Thyroid gland (tissue), 4 donors: ENCODE data around the gene SORCS2. TPM values are rescaled to one million over a fixed set of nuclear protein-coding genes. Genes with fewer than 3 reads are reported as not detected.
"Not testable (repeated sequence)": the region's sequence is repeated elsewhere in the genome, so short reads cannot be mapped to it uniquely, and the experiment has no call there.

Source experiments
- DNase-seq, 2 donors: peaks; one replicate each; pipeline ENCODE4 v3.0.0-alpha.2; 2019
- H3K27ac ChIP-seq, 3 donors: fragments of 200-600 bp; sonication (generic); 1 replicate in 2 of 3; 2 replicates in 1 of 3; pipeline ENCODE4 v1.5.1; 2016 to 2019; ENCODE audit warnings: mild to moderate bottlenecking in 1 of 3, moderate library complexity in 1 of 3
- H3K27me3 ChIP-seq: fragments of 200-600 bp; sonication (generic); one replicate; pipeline ENCODE4 v1.5.1; 2019
- H3K36me3 ChIP-seq, 2 donors: fragments of 200-600 bp; sonication (generic); one replicate each; pipeline ENCODE4 v1.5.1; 2016 to 2019
- H3K4me1 ChIP-seq, 2 donors: fragments of 200-600 bp; sonication (generic); one replicate each; pipeline ENCODE4 v1.5.1; 2017 to 2019
- H3K4me3 ChIP-seq, 3 donors: fragments of 200-600 bp; sonication (generic); replicated peaks in 1 of 3; 1 replicate in 2 of 3; 2 replicates in 1 of 3; pipeline ENCODE4 v1.5.1; 2016; ENCODE audit warnings: mild to moderate bottlenecking in 1 of 3
- H3K9me3 ChIP-seq: fragments of 200-600 bp; sonication (generic); one replicate; pipeline ENCODE4 v1.5.1; 2017
- POLR2A ChIP-seq, 2 donors: fragments of 450-650 bp; IDR thresholded peaks; one replicate each; pipeline ENCODE4 v1.6.1; 2017; ENCODE audit warnings: antibody characterized with exemption in 2 of 2, mild to moderate bottlenecking in 2 of 2, moderate library complexity in 1 of 2
- WGBS, 2 donors: methylation state at CpG; one replicate each; pipeline ENCODE4 v1.1.5; 2017; 5-methylcytosine and 5-hydroxymethylcytosine counted together
- intact Hi-C: fragments of 100-400 bp; cut with DNase I; formaldehyde crosslinking; loops from one replicate; pipeline ENCODE4 v1.15.1; 2023
- total RNA-seq, 4 donors: library from RNA; depleted of rRNA; stranded (reverse); fragments of >200 nt; gene quantifications; one replicate each; pipeline ENCODE4 v1.2.3, GENCODE V29; 2016
- TF ChIP-seq, protein P1 (sequence below), 6 experiments: fragments of 200-600 bp in 3 of 6; fragments of 450-650 bp in 3 of 6; sonication (generic) in 3 of 6; IDR thresholded peaks; one replicate each; pipeline ENCODE4 v1.5.1; 2016 to 2019; ENCODE audit warnings: antibody characterized with exemption in 6 of 6, mild to moderate bottlenecking in 2 of 6, inconsistent platforms in 1 of 6, moderate library complexity in 1 of 6

Gene SORCS2
- total RNA-seq, 4 donors from 2014 or later: 1.7 to 13.6 (median 3.6) TPM

DNA sequence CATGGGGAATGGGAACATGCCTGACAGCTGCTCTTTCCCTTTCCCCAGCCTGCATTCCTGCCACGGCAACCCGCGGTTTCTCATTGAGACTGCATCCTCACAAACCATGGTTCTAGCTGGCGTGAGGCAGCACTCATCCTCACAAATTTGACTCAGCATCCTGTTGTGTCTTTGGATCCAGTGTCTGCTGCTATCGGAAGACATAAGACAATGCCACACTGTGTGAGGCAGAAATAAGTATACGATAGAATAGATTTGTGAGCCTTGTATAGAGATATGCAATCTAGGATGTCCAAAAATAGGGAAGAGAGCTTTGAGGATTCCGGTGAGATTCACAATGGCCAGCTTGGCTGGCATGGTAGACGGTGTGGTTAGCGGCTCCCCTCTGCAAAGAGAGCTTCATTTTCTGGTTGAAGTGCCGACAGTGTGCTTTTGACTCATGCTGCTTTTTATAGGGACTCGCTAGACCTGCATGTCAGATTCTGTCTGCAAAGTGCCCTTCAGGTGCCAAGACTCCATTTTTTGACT, 403.7 kb downstream of the SORCS2 start:
- no peaks in the 10 kb centered on the region for H3K27me3 ChIP-seq
- no peaks in the 10 kb centered on the region for H3K36me3 ChIP-seq
- TF ChIP-seq, protein P1, sequence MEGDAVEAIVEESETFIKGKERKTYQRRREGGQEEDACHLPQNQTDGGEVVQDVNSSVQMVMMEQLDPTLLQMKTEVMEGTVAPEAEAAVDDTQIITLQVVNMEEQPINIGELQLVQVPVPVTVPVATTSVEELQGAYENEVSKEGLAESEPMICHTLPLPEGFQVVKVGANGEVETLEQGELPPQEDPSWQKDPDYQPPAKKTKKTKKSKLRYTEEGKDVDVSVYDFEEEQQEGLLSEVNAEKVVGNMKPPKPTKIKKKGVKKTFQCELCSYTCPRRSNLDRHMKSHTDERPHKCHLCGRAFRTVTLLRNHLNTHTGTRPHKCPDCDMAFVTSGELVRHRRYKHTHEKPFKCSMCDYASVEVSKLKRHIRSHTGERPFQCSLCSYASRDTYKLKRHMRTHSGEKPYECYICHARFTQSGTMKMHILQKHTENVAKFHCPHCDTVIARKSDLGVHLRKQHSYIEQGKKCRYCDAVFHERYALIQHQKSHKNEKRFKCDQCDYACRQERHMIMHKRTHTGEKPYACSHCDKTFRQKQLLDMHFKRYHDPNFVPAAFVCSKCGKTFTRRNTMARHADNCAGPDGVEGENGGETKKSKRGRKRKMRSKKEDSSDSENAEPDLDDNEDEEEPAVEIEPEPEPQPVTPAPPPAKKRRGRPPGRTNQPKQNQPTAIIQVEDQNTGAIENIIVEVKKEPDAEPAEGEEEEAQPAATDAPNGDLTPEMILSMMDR (IDR thresholded peaks at IDR 0.05): no peak
- H3K4me3 ChIP-seq: no peak overlapping the region
- H3K4me1 ChIP-seq: peaks cover 20 to 26% of the 10 kb centered on the region in 2 donors
- intact Hi-C loops: no loop called here
- 55 to 91% methylated on average over 11 of the region's 11 CpGs for WGBS, 2 donors
- no peaks in the 10 kb centered on the region for H3K9me3 ChIP-seq
- DNase-seq: no peak
- H3K27ac ChIP-seq: no peak overlapping the region

DNA sequence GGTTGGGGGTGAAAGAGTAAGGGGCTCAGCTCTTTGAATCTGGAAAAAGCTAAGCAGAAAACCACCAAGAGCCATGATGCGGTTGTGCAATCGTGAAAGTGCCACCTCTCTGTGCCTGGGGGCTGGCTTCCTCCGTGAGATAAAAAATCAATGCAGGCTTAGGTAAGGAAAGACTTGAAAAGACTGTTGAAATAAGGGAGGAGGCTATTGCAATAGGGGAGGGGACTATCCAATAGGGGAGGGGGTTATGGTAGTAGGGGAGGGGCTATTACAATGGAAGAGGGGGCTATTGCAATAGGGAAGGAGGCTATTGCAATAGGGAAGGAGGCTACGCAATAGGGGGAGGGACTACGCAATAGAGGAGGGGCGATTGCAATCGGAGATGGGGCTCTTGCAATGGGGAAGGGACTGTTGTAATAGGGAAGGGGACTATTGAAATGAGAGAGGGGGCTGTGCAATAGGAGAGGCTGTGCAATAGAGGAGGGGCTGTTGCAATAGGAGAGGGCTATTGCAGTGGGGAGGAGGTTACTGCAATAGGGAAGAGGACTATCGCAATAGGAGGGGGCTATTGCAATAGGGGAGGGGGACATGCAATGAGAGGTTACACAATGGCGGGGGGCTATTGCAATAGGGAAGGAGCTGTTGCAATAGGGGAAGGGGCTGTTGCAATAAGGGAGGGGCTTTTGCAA, 404.7 kb downstream of the SORCS2 start:
- no peak for DNase-seq
- Histone ChIP-seq H3K27ac (no peak overlapping the region), H3K4me1 (peaks cover 20 to 26% of the 10 kb centered on the region in 2 donors), H3K4me3 (no peak overlapping the region), H3K27me3 (no peaks in the 10 kb centered on the region), H3K9me3 (no peaks in the 10 kb centered on the region), H3K36me3 (no peaks in the 10 kb centered on the region)
- WGBS, 2 donors: 73 to 83% methylated on average over 9 of the region's 9 CpGs
- intact Hi-C loops: no loop called here
- TF ChIP-seq, protein P1 (IDR thresholded peaks at IDR 0.05): no peak
- TF ChIP-seq POLR2A (IDR thresholded peaks at IDR 0.05): no peak

DNA sequence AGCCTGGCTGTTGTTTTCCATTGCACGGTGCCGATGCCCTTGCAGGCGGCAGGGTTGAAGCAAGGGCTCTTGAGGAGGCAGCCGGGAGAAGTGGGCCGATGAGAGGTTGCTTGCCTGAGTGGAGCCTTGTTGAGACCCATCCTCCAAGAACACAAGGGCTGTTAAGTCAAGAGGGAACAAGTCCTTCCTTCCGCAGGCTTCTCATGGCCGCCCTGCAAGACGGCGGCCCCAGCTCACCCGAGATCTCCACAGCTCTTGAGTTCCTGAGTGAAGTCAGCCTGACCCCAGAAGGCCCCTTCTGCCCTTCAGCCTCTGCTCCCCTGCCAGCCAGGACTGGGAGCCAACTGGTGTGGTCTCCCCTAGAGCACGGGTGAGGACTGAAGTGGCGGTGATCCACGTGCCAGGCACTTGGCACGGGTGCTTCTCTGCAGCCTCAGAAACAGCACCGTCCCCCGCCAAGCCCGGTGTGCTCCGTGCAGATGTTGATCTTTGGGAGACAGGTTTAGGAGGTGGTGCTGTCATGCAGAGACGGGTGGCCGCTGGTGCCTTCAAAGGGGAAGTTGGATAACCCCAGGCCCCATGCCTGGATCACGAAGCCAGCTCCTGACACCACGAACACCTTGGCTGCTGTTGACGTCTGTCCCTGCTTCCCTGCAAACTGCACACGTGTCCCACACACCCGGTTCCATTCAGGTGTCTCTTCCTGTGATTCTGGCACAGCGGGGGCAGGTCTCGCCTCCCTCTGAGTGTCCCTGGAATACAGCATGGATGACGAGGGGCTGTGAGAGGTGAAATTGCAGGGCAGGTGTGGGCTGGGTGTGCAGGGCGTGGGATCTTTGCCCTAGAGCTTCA, 406.8 kb downstream of the SORCS2 start:
- WGBS, 2 donors: 36 to 43% methylated on average over 10 to 22 of the region's 29 CpGs
- Histone ChIP-seq H3K27ac (peak overlapping the region in 2 of 3 donors; percentile 6 to 54), H3K4me1 (peaks cover 20 to 26% of the 10 kb centered on the region in 2 donors), H3K9me3 (no peaks in the 10 kb centered on the region), H3K27me3 (no peaks in the 10 kb centered on the region), H3K4me3 (no peak overlapping the region), H3K36me3 (no peaks in the 10 kb centered on the region)
- intact Hi-C loops: no loop called here
- TF ChIP-seq POLR2A (IDR thresholded peaks at IDR 0.05): no peak
- TF ChIP-seq, protein P1 (IDR thresholded peaks at IDR 0.05): no peak
- DNase-seq: peak; percentile 95 to 98

DNA sequence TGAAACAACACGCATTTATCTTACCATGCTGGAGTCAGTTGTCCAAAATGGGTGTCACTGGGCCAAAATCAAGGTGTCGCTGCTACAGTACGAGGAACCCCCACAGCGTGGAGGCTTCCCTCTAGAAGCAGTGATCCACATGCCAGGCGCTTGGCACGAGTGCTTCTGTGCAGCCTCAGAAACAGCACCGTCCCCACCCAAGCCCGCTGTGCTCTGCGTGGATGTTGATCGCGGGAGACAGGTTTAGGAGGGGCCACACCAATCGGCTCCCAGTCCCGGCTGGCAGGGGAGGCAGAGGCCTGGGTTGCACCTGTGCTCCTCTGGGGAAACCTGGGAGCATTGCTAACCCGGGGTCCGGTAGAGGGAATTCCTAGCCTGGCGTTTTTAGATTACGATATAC, 407.9 kb downstream of the SORCS2 start:
- Histone ChIP-seq H3K27me3 (no peaks in the 10 kb centered on the region), H3K4me3 (no peak overlapping the region), H3K4me1 (peaks cover 20 to 26% of the 10 kb centered on the region in 2 donors), H3K9me3 (no peaks in the 10 kb centered on the region), H3K36me3 (no peaks in the 10 kb centered on the region), H3K27ac (no peak overlapping the region)
- 75 to 90% methylated on average over 8 to 12 of the region's 17 CpGs for WGBS, 2 donors
- no peak for TF ChIP-seq POLR2A (IDR thresholded peaks at IDR 0.05)
- TF ChIP-seq, protein P1 (IDR thresholded peaks at IDR 0.05): no peak
- intact Hi-C loops: no loop called here
- DNase-seq: peak in 1 of 2 donors; percentile 15

DNA sequence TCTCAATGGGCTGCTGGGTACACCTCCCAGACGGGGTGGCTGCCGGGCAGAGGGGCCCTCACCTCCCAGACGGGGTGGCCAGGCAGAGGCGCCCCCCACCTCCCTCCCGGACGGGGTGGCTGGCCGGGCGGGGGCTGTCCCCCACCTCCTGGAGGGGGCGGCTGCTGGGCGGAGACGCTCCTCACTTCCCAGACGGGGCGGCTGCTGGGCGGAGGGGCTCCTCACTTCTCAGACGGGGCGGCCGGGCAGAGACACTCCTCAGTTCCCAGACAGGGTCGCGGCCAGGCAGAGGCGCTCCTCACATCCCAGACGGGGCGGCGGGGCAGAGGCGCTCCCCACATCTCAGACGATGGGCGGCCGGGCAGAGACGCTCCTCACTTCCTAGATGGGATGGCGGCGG, 409.8 kb downstream of the SORCS2 start:
- H3K4me3 ChIP-seq, H3K36me3 ChIP-seq, H3K27me3 ChIP-seq, intact Hi-C loops, DNase-seq, H3K27ac ChIP-seq, H3K9me3 ChIP-seq: not testable (repeated sequence)
- WGBS, 2 donors: 93 to 97% methylated on average over 15 to 21 of the region's 30 CpGs
- peaks cover 20 to 30% of the 10 kb centered on the region in 2 donors for H3K4me1 ChIP-seq
